Measurements from ENCODE around the gene CDC27.

The CDC27 gene

DNA sequence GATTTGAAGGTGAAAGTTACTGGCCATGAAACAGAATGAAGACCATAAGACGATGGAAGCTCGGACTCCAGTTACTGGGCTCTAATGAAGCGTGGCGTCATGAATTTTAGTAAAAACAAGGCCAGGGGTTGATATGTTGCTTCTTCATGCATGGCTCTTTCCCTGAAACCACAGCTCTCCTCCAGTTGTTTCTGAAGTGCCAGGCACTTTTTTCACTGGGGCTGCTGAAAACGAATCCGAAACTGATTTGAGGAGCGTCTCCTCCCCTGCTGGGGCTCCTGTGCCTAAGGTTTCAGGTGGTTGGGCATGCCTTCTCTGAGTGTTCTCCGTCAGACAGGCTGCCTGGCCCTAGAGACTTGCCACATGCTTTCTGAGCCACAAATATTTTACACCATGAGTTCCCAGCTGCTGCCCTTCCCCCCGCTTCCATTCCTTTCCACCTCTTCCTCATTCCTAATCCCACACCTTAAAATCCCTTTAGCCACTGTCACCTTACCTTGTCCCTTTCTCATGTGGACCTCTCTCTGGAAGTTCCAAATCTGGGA, 16.4 kb upstream of the CDC27 start:
- TF ChIP-seq, protein P1, sequence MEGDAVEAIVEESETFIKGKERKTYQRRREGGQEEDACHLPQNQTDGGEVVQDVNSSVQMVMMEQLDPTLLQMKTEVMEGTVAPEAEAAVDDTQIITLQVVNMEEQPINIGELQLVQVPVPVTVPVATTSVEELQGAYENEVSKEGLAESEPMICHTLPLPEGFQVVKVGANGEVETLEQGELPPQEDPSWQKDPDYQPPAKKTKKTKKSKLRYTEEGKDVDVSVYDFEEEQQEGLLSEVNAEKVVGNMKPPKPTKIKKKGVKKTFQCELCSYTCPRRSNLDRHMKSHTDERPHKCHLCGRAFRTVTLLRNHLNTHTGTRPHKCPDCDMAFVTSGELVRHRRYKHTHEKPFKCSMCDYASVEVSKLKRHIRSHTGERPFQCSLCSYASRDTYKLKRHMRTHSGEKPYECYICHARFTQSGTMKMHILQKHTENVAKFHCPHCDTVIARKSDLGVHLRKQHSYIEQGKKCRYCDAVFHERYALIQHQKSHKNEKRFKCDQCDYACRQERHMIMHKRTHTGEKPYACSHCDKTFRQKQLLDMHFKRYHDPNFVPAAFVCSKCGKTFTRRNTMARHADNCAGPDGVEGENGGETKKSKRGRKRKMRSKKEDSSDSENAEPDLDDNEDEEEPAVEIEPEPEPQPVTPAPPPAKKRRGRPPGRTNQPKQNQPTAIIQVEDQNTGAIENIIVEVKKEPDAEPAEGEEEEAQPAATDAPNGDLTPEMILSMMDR (conservative IDR thresholded peaks at IDR 0.05; ENCODE audit: control insufficient read depth, insufficient read depth, low read depth, low read length): no peak
- no peak overlapping the region for H3K4me3 ChIP-seq (ENCODE audit: control insufficient read depth, low read depth, low read length)
- DNase-seq (ENCODE audit: low read depth): peak; percentile 65

DNA sequence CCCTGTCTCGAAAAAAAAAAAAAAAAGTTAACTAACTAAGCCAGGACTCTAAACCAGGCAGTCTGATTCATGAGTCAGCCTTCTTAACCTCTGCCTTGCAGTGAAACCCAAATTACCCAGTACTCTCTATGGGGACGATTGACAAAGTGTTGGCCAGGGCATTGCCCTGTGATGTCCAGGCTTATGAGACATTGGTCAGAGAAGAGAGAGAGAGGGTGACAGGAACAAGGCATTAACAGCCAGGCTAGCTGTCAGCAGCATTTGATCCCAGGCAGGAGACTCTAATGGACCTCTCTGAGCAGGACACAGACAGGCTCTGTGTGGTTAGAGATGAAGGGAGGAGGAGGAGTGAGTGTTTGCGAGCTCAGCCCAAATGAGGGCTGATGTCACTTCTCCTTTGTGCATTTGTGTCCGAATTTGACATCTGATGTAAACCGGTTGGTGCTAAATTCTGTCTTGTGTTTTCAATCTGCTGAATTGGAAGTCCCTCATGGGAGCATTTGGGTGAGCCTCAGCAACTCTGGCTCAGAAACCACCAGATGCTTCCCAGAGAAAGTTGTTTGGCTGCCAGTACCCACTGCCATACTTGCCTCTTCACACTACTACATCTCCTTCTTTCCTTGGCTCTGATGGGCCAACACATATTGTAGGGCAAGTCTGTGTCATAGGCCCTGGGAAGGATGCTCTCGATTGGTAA, 15.8 kb upstream of the CDC27 start:
- TF ChIP-seq, protein P1 (conservative IDR thresholded peaks at IDR 0.05; ENCODE audit: control insufficient read depth, insufficient read depth, low read depth, low read length): no peak
- H3K4me3 ChIP-seq (ENCODE audit: control insufficient read depth, low read depth, low read length): no peak overlapping the region
- peak; percentile 75 for DNase-seq (ENCODE audit: low read depth)

DNA sequence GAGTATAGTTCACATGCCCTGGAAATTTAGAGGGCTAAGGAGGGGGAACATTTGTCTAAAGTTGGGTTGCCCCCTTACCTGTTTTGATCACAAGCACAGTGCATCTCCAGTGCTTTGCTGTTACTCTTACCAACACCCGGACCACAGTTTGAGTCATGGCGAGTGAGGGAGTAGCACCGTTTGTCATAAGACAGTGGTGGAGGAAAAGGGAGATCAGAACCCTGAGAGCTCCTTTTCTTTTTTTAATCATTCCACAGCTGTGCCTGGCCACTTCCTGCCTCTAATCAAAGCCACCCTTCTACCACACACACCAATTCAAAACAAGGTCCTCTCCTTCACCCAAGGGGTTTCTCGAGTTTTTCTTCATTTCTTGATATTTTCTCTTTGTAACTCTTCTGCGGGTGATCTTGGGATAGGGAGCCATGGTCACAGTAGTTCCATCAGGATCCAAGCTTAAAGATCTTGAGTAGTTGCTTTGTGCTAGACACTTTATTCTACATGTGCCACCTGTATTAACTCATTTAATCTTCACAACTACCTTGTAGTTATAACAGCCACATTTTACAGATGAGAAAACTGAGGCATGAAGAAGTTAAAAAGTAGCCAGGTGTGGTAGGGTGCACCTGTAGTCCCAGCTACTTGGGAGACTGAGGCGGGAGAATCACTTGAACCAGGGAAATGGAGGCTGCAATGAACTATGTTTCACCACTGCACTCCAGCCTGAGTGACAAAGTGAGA, 15.1 kb upstream of the CDC27 start:
- H3K4me3 ChIP-seq (ENCODE audit: control insufficient read depth, low read depth, low read length): no peak overlapping the region
- TF ChIP-seq, protein P1 (conservative IDR thresholded peaks at IDR 0.05; ENCODE audit: control insufficient read depth, insufficient read depth, low read depth, low read length): no peak
- peak; percentile 73 for DNase-seq (ENCODE audit: low read depth)

DNA sequence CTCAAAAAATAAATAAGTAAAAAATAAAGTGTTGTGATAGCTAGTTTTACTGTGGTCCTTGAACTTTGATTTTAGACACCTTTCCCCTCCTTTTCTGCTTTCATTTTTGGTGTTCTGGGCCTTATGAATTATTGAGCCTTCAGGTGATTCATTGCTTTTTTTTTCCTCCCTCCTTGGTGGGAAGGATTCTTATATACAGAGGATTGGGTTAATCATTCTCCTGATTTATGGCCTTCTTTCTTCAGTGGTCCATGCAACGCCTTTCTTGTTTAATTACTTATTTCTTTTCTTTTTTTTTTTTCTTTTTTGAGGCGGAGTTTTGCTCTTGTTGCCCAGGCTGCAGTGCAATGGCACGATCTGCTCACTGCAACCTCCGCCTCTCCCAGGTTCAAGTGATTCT, 12.1 kb upstream of the CDC27 start:
- TF ChIP-seq, protein P1 (conservative IDR thresholded peaks at IDR 0.05; ENCODE audit: control insufficient read depth, insufficient read depth, low read depth, low read length): no peak
- no peak overlapping the region for H3K4me3 ChIP-seq (ENCODE audit: control insufficient read depth, low read depth, low read length)
- no peak for DNase-seq (ENCODE audit: low read depth)

DNA sequence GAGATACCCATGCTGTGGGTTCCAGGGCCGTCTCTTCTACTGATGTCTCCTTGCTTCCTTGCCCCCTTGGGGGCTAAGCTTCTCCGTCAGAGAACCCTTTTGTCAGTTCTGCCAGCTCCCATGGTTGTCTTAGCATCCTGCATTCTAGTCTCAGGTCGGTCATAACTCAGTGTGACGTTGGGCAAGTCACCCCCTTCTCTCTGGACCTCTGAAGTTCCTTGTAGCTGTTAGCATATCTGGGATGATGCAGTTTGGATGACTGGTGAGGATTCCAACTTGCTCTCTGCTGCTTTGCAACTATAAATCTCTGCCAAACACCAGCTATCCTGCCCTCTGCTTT, 11.2 kb upstream of the CDC27 start:
- H3K4me3 ChIP-seq (ENCODE audit: control insufficient read depth, low read depth, low read length): no peak overlapping the region
- DNase-seq (ENCODE audit: low read depth): no peak
- TF ChIP-seq, protein P1 (conservative IDR thresholded peaks at IDR 0.05; ENCODE audit: control insufficient read depth, insufficient read depth, low read depth, low read length): no peak

DNA sequence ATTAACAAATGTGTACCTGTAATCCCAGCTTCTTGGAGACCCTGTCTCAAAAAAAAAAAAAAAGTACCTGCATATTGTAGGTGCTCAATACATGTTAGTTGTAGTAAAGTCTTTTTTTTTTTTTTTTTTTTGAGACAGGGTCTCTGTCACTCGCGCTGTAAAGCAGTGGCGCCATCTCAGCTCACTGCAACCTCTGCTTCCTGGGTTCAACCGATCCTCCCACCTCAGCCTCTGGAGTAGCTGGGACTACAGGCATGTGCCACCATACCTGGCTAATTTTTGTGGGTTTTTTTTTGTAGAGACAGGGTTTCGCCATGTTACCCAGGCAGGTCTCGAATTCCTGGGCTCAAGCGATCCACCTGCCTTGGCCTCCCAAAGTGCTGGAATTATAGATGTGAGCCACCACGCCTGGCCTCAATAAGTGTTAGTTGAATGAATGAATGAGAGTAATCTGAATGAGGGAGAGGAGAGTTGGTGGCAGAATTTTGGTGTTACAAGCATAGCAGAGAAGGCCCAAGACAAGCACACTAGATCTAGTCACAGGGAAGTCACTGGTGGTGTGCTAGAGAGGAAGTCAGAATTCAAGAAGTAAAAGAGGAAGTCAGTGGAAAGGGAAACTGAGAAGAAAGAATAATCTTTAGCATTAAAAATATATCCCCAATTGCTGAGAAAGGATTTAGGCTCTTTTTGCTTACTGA, 10.7 kb upstream of the CDC27 start:
- TF ChIP-seq, protein P1 (conservative IDR thresholded peaks at IDR 0.05; ENCODE audit: control insufficient read depth, insufficient read depth, low read depth, low read length): no peak
- no peak for DNase-seq (ENCODE audit: low read depth)
- no peak overlapping the region for H3K4me3 ChIP-seq (ENCODE audit: control insufficient read depth, low read depth, low read length)
